GM12878 (cell line): Measurements from ENCODE around the gene WWP2. TPM values are rescaled to one million over a fixed set of nuclear protein-coding genes. Genes with fewer than 3 reads are reported as not detected.
A peak's percentile ranks its signal among the peaks of the same experiment; 100 is the strongest.

ENCODE experiments used
- ATAC-seq: fragments of 200-7000 bp; cut with Tn5 transposase; 3 replicates; pipeline ENCODE4 v1.9.1; 2020; ENCODE audit warnings: mild to moderate bottlenecking, moderate library complexity
- BruUV-seq: library from RNA; stranded (reverse); fragments of 400-500 nt; replicated peaks from 2 replicates; lab custom pipeline; 2021; lab: Mats Ljungman, UMichigan
- CTCF ChIA-PET: fragments of 300-600 bp; sonication (Branson Sonifier 250); formaldehyde crosslinking; extraction: SDS; loops from one replicate; lab custom pipeline; 2021; ENCODE audit warnings: inconsistent platforms; lab: Yijun Ruan, JAX
- POLR2A ChIA-PET: fragments of 350-600 bp; formaldehyde crosslinking; extraction: SDS; loops from one replicate; lab custom pipeline; 2021; ENCODE audit warnings: inconsistent platforms; lab: Charles Lee
- RAD21 ChIA-PET: fragments of 300-600 bp; sonication (Branson Sonifier 250); formaldehyde crosslinking; loops from one replicate; lab custom pipeline; 2023; ENCODE audit warnings: antibody characterized with exemption; ENCODE audit not compliant: unreplicated experiment; lab: Charles Lee
- SMC1A ChIA-PET: fragments of 300-600 bp; sonication (Branson Sonifier 250); formaldehyde crosslinking; loops from one replicate; lab custom pipeline; 2023; ENCODE audit not compliant: unreplicated experiment, uncharacterized antibody; lab: Charles Lee
- DNase-seq: peaks from one replicate; pipeline ENCODE4 v3.0.0-alpha.2; 2011; ENCODE audit warnings: low read depth, low spot score
- FAIRE-seq: peaks from 3 replicates; lab custom pipeline; 2011; peaks lifted over from hg19 to GRCh38; lab: Jason Lieb, UNC
- H2AFZ ChIP-seq: 2 replicates; pipeline ENCODE4 v1.6.0; 2011; ENCODE audit warnings: low read depth, low read length, control low read depth; ENCODE audit not compliant: control insufficient read depth
- H3K27ac ChIP-seq: 2 replicates; pipeline ENCODE4 v1.5.1; 2011; ENCODE audit warnings: control low read depth; ENCODE audit not compliant: control insufficient read depth, insufficient read depth
- H3K27me3 ChIP-seq, 2 experiments: replicated peaks in 1 of 2; 2 replicates each; pipeline versions ENCODE4 v1.6.0 to v1.6.1; 2011; ENCODE audit warnings: low read length in 1 of 2; ENCODE audit not compliant: control insufficient read depth in 2 of 2, insufficient read depth in 2 of 2
- H3K36me3 ChIP-seq, 2 experiments: 2 replicates each; pipeline ENCODE4 v1.5.1; 2011; ENCODE audit warnings: low read length in 1 of 2; ENCODE audit not compliant: control insufficient read depth in 2 of 2, insufficient read depth in 2 of 2
- H3K4me1 ChIP-seq: 2 replicates; pipeline ENCODE4 v1.6.1; 2011; ENCODE audit warnings: mild to moderate bottlenecking, low read length, moderate library complexity, mixed read lengths; ENCODE audit not compliant: control insufficient read depth, insufficient read depth
- H3K4me2 ChIP-seq: 2 replicates; pipeline ENCODE4 v1.6.0; 2011; ENCODE audit warnings: control low read depth; ENCODE audit not compliant: control insufficient read depth, insufficient read depth
- H3K4me3 ChIP-seq: fragments of 200-600 bp; sonication (generic); 2 replicates; pipeline ENCODE4 v1.5.1; 2016
- H3K79me2 ChIP-seq: 2 replicates; pipeline ENCODE4 v1.6.0; 2011; ENCODE audit warnings: low read length; ENCODE audit not compliant: control insufficient read depth, insufficient read depth
- H3K9ac ChIP-seq: 2 replicates; pipeline ENCODE4 v1.8.0; 2011; ENCODE audit warnings: low read length, control low read depth, mixed read lengths; ENCODE audit not compliant: control insufficient read depth, insufficient read depth
- H3K9me3 ChIP-seq: replicated peaks from 3 replicates; pipeline ENCODE4 v1.5.1; 2011; ENCODE audit warnings: mild to moderate bottlenecking, low read length; ENCODE audit not compliant: control insufficient read depth, insufficient read depth
- H4K20me1 ChIP-seq: 2 replicates; pipeline ENCODE4 v1.6.0; 2011; ENCODE audit not compliant: control insufficient read depth, insufficient read depth
- BHLHE40 ChIP-seq, 2 experiments: fragments of 450-650 bp in 1 of 2; IDR thresholded peaks; 2 replicates each; pipeline ENCODE4 v1.6.1; 2011 to 2017; ENCODE audit warnings: low read depth in 2 of 2, borderline replicate concordance in 1 of 2, improper control_type of control experiment in 1 of 2, low read length in 1 of 2, mild to moderate bottlenecking in 1 of 2
- FOS ChIP-seq: IDR thresholded peaks from 3 replicates; pipeline ENCODE4 v1.6.1; 2011; ENCODE audit warnings: borderline replicate concordance; ENCODE audit not compliant: insufficient read length; ENCODE audit errors: extremely low read depth
- GATAD2B ChIP-seq: fragments of 450-650 bp; conservative IDR thresholded peaks from 2 replicates; pipeline ENCODE4 v1.6.1; 2017; ENCODE audit warnings: low read depth, mild to moderate bottlenecking, moderate library complexity
- MEF2B ChIP-seq: fragments of 450-650 bp; IDR thresholded peaks from 2 replicates; pipeline ENCODE4 v1.6.1; 2018; ENCODE audit warnings: mild to moderate bottlenecking, moderate library complexity; ENCODE audit not compliant: partially characterized antibody, poor library complexity, severe bottlenecking
- RB1 ChIP-seq: fragments of 450-650 bp; formaldehyde crosslinking; IDR thresholded peaks from 2 replicates; pipeline ENCODE4 v1.6.1; 2017; ENCODE audit warnings: mild to moderate bottlenecking, borderline replicate concordance
- WRNIP1 ChIP-seq: IDR thresholded peaks from 2 replicates; pipeline ENCODE4 v1.6.1; 2011; ENCODE audit warnings: low read depth, low read length, improper control_type of control experiment, borderline replicate concordance
- YBX1 ChIP-seq: fragments of 450-650 bp; IDR thresholded peaks from 2 replicates; pipeline ENCODE4 v1.6.1; 2016; ENCODE audit warnings: antibody characterized with exemption
- WGBS: methylation state at CpG from one replicate; pipeline ENCODE4 v1.1.6; 2016; ENCODE audit warnings: low lambda C conversion rate; ENCODE audit not compliant: insufficient replicate concordance, insufficient coverage; ENCODE audit errors: missing lambda C conversion rate; 5-methylcytosine and 5-hydroxymethylcytosine counted together
- in situ Hi-C: fragments of 300-500 bp; cut with MboI; formaldehyde crosslinking; loops from 9 replicates; pipeline ENCODE4 v1.14.3; 2018; ENCODE audit warnings: mixed read lengths
- intact Hi-C: fragments of 100-400 bp; cut with micrococcal nuclease; formaldehyde crosslinking; loops from one replicate; pipeline ENCODE4 v1.14.2; 2022; ENCODE audit not compliant: unreplicated experiment
- polyA plus RNA-seq, 11 experiments: library from polyadenylated mRNA; depleted of rRNA in 4 of 11; unstranded in 6 of 11; stranded (reverse) in 5 of 11; fragments of >200 nt; fragmentation: Nextera tagmentation in 4 of 11; fragmentation: Illumina TruSeq in 1 of 11; extraction: Ambion mirVana in 4 of 11; extraction: Trizol in 1 of 11; gene quantifications; 1 replicate in 1 of 11; 2 replicates in 10 of 11; pipeline versions ENCODE4 v1.2.1 to v1.2.3, GENCODE V29; 2011 to 2016; ENCODE audit warnings: inconsistent platforms in 2 of 11, missing spikeins in 2 of 11, low read depth in 1 of 11
- total RNA-seq, 4 experiments: library from RNA; depleted of rRNA in 3 of 4; stranded (reverse); fragments of >200 nt in 3 of 4; fragmentation: Illumina TruSeq in 1 of 4; extraction: Trizol in 1 of 4; gene quantifications; 2 replicates each; pipeline versions ENCODE4 v1.2.1 to v1.2.3, GENCODE V29; 2013 to 2021
- TF ChIP-seq, protein P1 (sequence below): fragments of 150-350 bp; IDR thresholded peaks from 2 replicates; pipeline ENCODE4 v1.6.1; 2014; ENCODE audit warnings: mild to moderate bottlenecking, low read depth, low read length

Gene WWP2
- total and polyA plus RNA-seq, 10 of the 15 experiments (the other 5 are each of a cell fraction or from before 2014, with no cell fraction given), result 2.8 to 47.0 (median 23.8) TPM

DNA sequence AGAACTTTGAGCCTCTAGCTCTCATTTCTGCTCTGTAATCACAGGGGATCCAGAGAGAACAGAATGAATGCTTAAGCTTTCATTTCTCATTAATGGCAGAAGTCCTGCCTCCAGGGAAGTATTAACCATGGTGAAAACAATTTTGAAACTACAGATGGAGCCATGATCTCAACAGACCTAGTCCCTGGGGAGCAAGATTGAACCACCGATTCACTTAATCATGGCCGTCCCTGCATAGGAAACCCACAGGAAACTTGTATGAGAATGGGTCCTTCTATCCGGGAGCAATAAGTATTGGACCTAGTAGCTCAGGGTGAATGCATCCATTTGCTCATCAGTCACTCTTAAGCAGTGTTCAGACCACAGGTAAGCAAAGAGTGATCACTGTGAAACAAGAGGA, 148.8 kb downstream of the WWP2 start:
- ATAC-seq (no peak), DNase-seq (no peak), FAIRE-seq (no peak)
- TF ChIP-seq MEF2B (peak; percentile 57), FOS (no peak), GATAD2B (no peak), BHLHE40 (IDR thresholded peaks at IDR 0.05; ENCODE audit: borderline replicate concordance in 1 of 2, low read depth in 2 of 2, low read length in 1 of 2) (no peak), RB1 (no peak), WRNIP1 (no peak), YBX1 (no peak)
- TF ChIP-seq, protein P1, sequence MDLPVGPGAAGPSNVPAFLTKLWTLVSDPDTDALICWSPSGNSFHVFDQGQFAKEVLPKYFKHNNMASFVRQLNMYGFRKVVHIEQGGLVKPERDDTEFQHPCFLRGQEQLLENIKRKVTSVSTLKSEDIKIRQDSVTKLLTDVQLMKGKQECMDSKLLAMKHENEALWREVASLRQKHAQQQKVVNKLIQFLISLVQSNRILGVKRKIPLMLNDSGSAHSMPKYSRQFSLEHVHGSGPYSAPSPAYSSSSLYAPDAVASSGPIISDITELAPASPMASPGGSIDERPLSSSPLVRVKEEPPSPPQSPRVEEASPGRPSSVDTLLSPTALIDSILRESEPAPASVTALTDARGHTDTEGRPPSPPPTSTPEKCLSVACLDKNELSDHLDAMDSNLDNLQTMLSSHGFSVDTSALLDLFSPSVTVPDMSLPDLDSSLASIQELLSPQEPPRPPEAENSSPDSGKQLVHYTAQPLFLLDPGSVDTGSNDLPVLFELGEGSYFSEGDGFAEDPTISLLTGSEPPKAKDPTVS, result no peak
- Histone ChIP-seq H3K36me3 (peaks cover 4 to 9% of the 10 kb centered on the region in 2 experiments; a peak in 3 of 4 replicates), H2AFZ (no peak overlapping the region), H3K27me3 (no peaks in the 10 kb centered on the region), H3K9me3 (no peaks in the 10 kb centered on the region), H3K4me1 (no peaks in the 10 kb centered on the region), H3K79me2 (no peaks in the 10 kb centered on the region), H3K4me3 (no peak overlapping the region), H3K9ac (no peak overlapping the region), H3K27ac (no peak overlapping the region), H4K20me1 (no peaks in the 10 kb centered on the region), H3K4me2 (no peak overlapping the region)
- intact Hi-C loops (no loop called here), in situ Hi-C loops (no loop called here)
- POLR2A ChIA-PET, result interaction anchor here (0.8 kb wide), 1 partner anchor 14 kb away, joined by 3 read pairs; no protein-coding TSS in a partner anchor
- 2% methylated on average over 3 of the region's 3 CpGs for WGBS
- SMC1A ChIA-PET, result no interaction called here
- RAD21 ChIA-PET, result no interaction called here
- CTCF ChIA-PET, result no interaction called here
- no TSS peak for BruUV-seq
